COLO668 (cell line): Measurements from ENCODE around the gene DDRGK1.
"Not testable (repeated sequence)": the region's sequence is repeated elsewhere in the genome, so short reads cannot be mapped to it uniquely, and the experiment has no call there.

Experiments
- DNase-seq: peaks from one replicate; lab custom pipeline; 2025; ENCODE audit not compliant: unreplicated experiment; lab: John Stamatoyannopoulos, UW

DDRGK1 gene

GRCh38 chr20:3221398-3222226, 17.1 kb upstream of the DDRGK1 start:
- DNase-seq: no peak

GRCh38 chr20:3218307-3218988, 14.0 kb upstream of the DDRGK1 start:
- peak; percentile 80 for DNase-seq

GRCh38 chr20:3215359-3215917, 11.0 kb upstream of the DDRGK1 start:
- not testable (repeated sequence) for DNase-seq

GRCh38 chr20:3213226-3213625, 8.7 kb upstream of the DDRGK1 start:
- DNase-seq: no peak

- no peak for DNase-seq
Observed at GRCh38 chr20:3210346-3210745, 5.9 kb upstream of the DDRGK1 start.

- DNase-seq: no peak
Observed at GRCh38 chr20:3209946-3210317, 5.5 kb upstream of the DDRGK1 start.

- peak; percentile 56 for DNase-seq
Observed at GRCh38 chr20:3209257-3209945, 4.9 kb upstream of the DDRGK1 start, which contains the start of gene ITPA. Gene ITPA (plus strand): TSS chr20:3209498. CDS start chr20:3209552, 54 bp downstream.

GRCh38 chr20:3208786-3209256, 4.3 kb upstream of the DDRGK1 start:
- no peak for DNase-seq

- DNase-seq: peak; percentile 83
Observed at GRCh38 chr20:3203315-3204123, 963 bp downstream of the DDRGK1 start.

GRCh38 chr20:3202965-3203314, 1.5 kb downstream of the DDRGK1 start:
- DNase-seq: no peak

- no peak for DNase-seq
Observed at GRCh38 chr20:3199976-3200755, 4.3 kb downstream of the DDRGK1 start.

- no peak for DNase-seq
Observed at GRCh38 chr20:3199206-3199605, 5.3 kb downstream of the DDRGK1 start.

- DNase-seq: no peak
Observed at GRCh38 chr20:3195590-3196237, 8.8 kb downstream of the DDRGK1 start.

GRCh38 chr20:3194617-3195280, 9.7 kb downstream of the DDRGK1 start:
- DNase-seq: peak; percentile 68

- no peak for DNase-seq
Observed at GRCh38 chr20:3193806-3194616, 10.5 kb downstream of the DDRGK1 start.

- DNase-seq: no peak
Observed at GRCh38 chr20:3192226-3193015, 12.1 kb downstream of the DDRGK1 start.

GRCh38 chr20:3190681-3191111, 13.8 kb downstream of the DDRGK1 start:
- DNase-seq: no peak
